Mesodermal cell (in vitro differentiated cells): ENCODE measurements around the gene CPED1.
"Not testable (repeated sequence)": the region's sequence is repeated elsewhere in the genome, so short reads cannot be mapped to it uniquely, and the experiment has no call there.

ENCODE experiments used
- H3K27ac ChIP-seq: 2 replicates; pipeline ENCODE4 v1.7.0; 2013; ENCODE audit warnings: mild to moderate bottlenecking, low read depth, low read length, moderate library complexity; ENCODE audit not compliant: severe bottlenecking
- H3K36me3 ChIP-seq: 2 replicates; pipeline ENCODE4 v1.7.1; 2013; ENCODE audit warnings: mild to moderate bottlenecking, low read length, moderate library complexity; ENCODE audit not compliant: control insufficient read depth, insufficient read depth
- H3K4me1 ChIP-seq: one replicate; pipeline ENCODE4 v1.7.1; 2013; ENCODE audit warnings: mild to moderate bottlenecking, low read length; ENCODE audit not compliant: insufficient read depth, control insufficient read depth, poor library complexity, severe bottlenecking
- H3K4me3 ChIP-seq: 2 replicates; pipeline ENCODE4 v1.7.0; 2013; ENCODE audit warnings: low read length, control low read depth, mild to moderate bottlenecking; ENCODE audit not compliant: insufficient read depth, poor library complexity, severe bottlenecking; ENCODE audit errors: extremely low read depth
- H3K9me3 ChIP-seq: 2 replicates; pipeline ENCODE4 v1.7.1; 2013; ENCODE audit warnings: mild to moderate bottlenecking, low read length, moderate library complexity; ENCODE audit not compliant: control insufficient read depth
- WGBS, 2 experiments: methylation state at CpG; one replicate each; pipeline ENCODE4 v1.1.5; 2013; ENCODE audit warnings: missing lambda C conversion rate in 2 of 2; ENCODE audit not compliant: insufficient coverage in 2 of 2; 5-methylcytosine and 5-hydroxymethylcytosine counted together

CPED1 gene

GRCh38 chr7:121205777-121206176 is 217.3 kb downstream of the CPED1 start:
- Histone ChIP-seq H3K4me3 (no peak overlapping the region), H3K9me3 (no peaks in the 10 kb centered on the region), H3K4me1 (no peaks in the 10 kb centered on the region), H3K36me3 (no peaks in the 10 kb centered on the region), H3K27ac (no peak overlapping the region)

GRCh38 chr7:121211253-121211652 is 222.7 kb downstream of the CPED1 start:
- Histone ChIP-seq H3K36me3 (no peaks in the 10 kb centered on the region), H3K27ac (no peak overlapping the region), H3K4me1 (no peaks in the 10 kb centered on the region), H3K4me3 (no peak overlapping the region), H3K9me3 (no peaks in the 10 kb centered on the region)
- 82 to 88% methylated on average over 3 of the region's 3 CpGs for WGBS, 2 experiments

GRCh38 chr7:121212036-121212435 is 223.5 kb downstream of the CPED1 start:
- Histone ChIP-seq H3K4me1 (no peaks in the 10 kb centered on the region), H3K4me3 (no peak overlapping the region), H3K36me3 (no peaks in the 10 kb centered on the region), H3K9me3 (no peaks in the 10 kb centered on the region), H3K27ac (no peak overlapping the region)
- 100% methylated on average over 1 of the region's 2 CpGs; no CpG with 5 or more reads in 1 of the 2 experiments for WGBS, 2 experiments

GRCh38 chr7:121214657-121215056 is 226.1 kb downstream of the CPED1 start:
- Histone ChIP-seq H3K27ac (no peak overlapping the region), H3K4me1 (no peaks in the 10 kb centered on the region), H3K36me3 (no peaks in the 10 kb centered on the region), H3K9me3 (no peaks in the 10 kb centered on the region), H3K4me3 (no peak overlapping the region)
- WGBS, 2 experiments: 100% methylated on average over 1 of the region's 2 CpGs; no CpG with 5 or more reads in 1 of the 2 experiments

GRCh38 chr7:121219026-121219425 is 230.5 kb downstream of the CPED1 start:
- Histone ChIP-seq H3K36me3 (no peaks in the 10 kb centered on the region), H3K9me3 (no peaks in the 10 kb centered on the region), H3K27ac (no peak overlapping the region), H3K4me1 (no peaks in the 10 kb centered on the region), H3K4me3 (no peak overlapping the region)
- WGBS, 2 experiments: 90% methylated on average over 2 of the region's 2 CpGs; no CpG with 5 or more reads in 1 of the 2 experiments

GRCh38 chr7:121221108-121221507 is 232.6 kb downstream of the CPED1 start:
- whole genome bisulfite sequencing, 2 experiments: 60 to 80% methylated on average over 1 of the region's 2 CpGs
- not testable (repeated sequence) for H3K4me1 ChIP-seq, H3K27ac ChIP-seq, H3K9me3 ChIP-seq, H3K4me3 ChIP-seq, H3K36me3 ChIP-seq

GRCh38 chr7:121228779-121229178 is 240.3 kb downstream of the CPED1 start:
- no peaks in the 10 kb centered on the region for H3K4me1 ChIP-seq
- WGBS, 2 experiments: no CpG with 5 or more reads among the region's 1 CpG
- no peak overlapping the region for H3K27ac ChIP-seq
- H3K9me3 ChIP-seq: no peaks in the 10 kb centered on the region
- no peaks in the 10 kb centered on the region for H3K36me3 ChIP-seq
- no peak overlapping the region for H3K4me3 ChIP-seq

- H3K4me3 ChIP-seq: no peak overlapping the region
- H3K36me3 ChIP-seq: no peaks in the 10 kb centered on the region
- no peak overlapping the region for H3K27ac ChIP-seq
- H3K9me3 ChIP-seq: no peaks in the 10 kb centered on the region
- H3K4me1 ChIP-seq: no peaks in the 10 kb centered on the region
Measured at GRCh38 chr7:121235201-121235600, 246.7 kb downstream of the CPED1 start.

GRCh38 chr7:121237601-121238000 is 249.1 kb downstream of the CPED1 start:
- Histone ChIP-seq H3K4me1 (no peaks in the 10 kb centered on the region), H3K9me3 (no peaks in the 10 kb centered on the region), H3K4me3 (no peak overlapping the region), H3K27ac (no peak overlapping the region), H3K36me3 (no peaks in the 10 kb centered on the region)
- 93 to 100% methylated on average over 1 to 3 of the region's 3 CpGs for WGBS, 2 experiments

- no peaks in the 10 kb centered on the region for H3K9me3 ChIP-seq
- WGBS, 2 experiments: 83 to 94% methylated on average over 3 to 4 of the region's 7 CpGs
- no peak overlapping the region for H3K27ac ChIP-seq
- no peak overlapping the region for H3K4me3 ChIP-seq
- H3K4me1 ChIP-seq: no peaks in the 10 kb centered on the region
- no peaks in the 10 kb centered on the region for H3K36me3 ChIP-seq
Measured at GRCh38 chr7:121244120-121244870, 255.8 kb downstream of the CPED1 start.

- H3K36me3 ChIP-seq, H3K27ac ChIP-seq, H3K9me3 ChIP-seq, H3K4me1 ChIP-seq, H3K4me3 ChIP-seq: not testable (repeated sequence)
- 89% methylated on average over 1 of the region's 1 CpG; no CpG with 5 or more reads in 1 of the 2 experiments for WGBS, 2 experiments
Measured at GRCh38 chr7:121251367-121251766, 262.9 kb downstream of the CPED1 start.
